Measurements from ENCODE around the gene PPID.
"Not testable (repeated sequence)": the region's sequence is repeated elsewhere in the genome, so short reads cannot be mapped to it uniquely, and the experiment has no call there.

The PPID gene

GRCh38 chr4:158669310-158669709 is 53.9 kb downstream of the PPID start:
- no peak for DNase-seq

GRCh38 chr4:158667651-158668198 is 55.5 kb downstream of the PPID start:
- DNase-seq, result no peak

DNA sequence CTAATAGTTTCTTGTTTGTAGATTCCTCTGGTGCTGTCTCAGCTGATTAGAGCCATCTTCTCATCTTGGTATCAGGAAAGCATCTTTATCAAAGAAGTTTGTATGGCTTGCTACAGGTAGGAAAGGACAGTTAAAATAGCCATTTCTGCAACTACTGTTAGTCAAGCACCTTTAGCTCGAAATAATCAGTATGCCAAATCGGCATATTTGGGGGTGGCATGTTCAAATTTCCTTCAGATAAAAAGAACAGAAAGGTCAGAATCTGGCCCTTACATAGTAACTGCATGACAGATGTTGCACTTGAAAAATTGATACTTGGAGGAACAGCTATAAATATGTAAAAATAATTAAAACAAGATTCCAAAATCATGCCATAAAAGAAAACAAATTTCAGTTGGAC is 56.3 kb downstream of the PPID start:
- DNase-seq, result no peak

- DNase-seq, result no peak
Measured at GRCh38 chr4:158664806-158665205, 58.4 kb downstream of the PPID start.

DNA sequence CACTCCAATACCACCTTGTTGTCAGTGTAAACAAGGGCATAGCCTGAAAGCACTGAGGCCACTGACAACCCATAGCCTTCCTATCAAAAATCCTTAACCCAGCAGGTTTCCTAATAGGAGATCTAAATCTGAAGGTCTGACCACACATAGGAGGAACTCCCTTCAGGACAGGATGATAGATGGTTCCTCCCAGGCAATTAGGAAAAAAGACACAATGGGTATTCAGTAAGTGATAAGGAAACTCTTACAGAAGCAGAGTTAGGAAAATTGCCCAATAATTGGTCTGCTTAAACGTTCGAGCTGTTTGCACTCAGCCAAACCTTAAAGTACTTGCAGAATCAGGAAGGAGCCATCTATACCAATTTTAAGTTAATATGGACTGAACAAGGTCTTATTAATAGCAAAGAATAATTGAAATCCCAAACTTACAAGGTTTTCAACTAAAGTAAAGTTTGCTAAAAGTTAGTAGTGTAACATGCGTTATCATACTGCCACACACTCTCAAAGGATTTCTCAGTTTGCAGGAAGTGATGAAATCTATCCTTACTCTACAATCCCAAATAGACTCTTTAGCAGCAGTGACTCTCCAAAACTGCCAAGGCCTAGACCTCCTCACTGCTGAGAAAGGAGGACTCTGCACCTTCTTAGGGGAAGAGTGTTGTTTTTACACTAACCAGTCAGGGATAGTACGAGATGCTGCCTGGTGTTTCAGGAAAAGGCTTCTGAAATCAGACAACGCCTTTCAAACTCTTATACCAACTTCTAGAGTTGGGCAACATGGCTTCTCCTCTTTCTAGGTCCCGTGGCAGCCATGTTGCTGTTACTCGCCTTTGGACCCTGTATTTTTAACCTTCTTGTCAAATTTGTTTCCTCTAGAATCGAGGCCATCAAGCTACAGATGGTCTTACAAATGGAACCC is 59.2 kb downstream of the PPID start:
- not testable (repeated sequence) for DNase-seq

GRCh38 chr4:158663255-158663654 is 59.9 kb downstream of the PPID start:
- not testable (repeated sequence) for DNase-seq

Data from nucleus accumbens (tissue), 56 donors.